ENCODE data around the gene GMDS.

Gene GMDS

DNA sequence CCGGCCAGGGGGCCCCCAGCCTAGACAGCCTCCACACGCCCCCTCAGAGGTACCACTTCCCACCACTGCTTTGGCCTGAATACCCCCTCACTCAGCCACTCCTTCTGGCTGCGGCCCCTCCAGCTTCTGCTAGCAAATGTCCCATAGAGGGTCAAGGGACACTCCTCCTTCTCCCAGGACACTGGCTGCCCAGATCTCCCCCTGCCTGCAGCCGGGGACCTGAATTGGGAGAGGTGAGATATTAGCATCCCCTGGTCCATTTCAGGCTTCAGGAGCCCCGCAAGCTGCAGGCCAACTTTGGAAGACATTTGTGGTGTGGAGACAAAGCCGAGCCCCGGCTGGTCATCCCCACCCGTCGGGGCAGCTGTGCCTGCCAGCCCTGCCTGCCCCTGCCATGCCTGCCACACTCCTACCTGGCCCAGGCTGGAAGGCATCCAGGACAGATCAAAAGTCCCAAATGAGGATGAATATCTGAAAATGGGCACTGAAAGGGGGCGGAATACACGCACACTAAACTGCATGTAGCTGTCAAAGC lies 668.2 kb downstream of the GMDS start:
- Mint-ChIP-seq H3K4me3 (no peak overlapping the region), H3K27me3 (peaks cover 7% of the 10 kb centered on the region)

DNA sequence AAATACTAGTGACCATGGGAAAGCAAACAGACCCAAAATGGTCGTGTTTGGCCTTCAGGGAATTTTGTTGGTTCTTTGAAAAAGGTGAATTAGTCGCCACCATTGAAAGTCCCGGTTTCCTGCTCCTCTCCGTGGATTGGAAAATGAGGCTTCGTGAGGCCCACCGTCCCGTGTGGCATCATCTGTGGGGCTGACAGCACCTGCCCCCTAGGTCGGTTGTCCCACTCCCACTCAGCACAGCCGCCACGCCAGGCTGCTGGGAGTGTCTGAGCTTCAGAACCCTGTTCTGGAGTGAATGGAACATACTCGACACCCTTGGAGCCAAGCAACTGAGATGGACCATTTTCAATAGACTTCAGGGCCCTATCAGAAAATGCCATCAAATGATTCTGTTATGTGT lies 668.7 kb downstream of the GMDS start:
- no peak overlapping the region for H3K4me3 Mint-ChIP-seq

More for the DNA sequence above, 668.2 kb downstream of the GMDS start:
- Mint-ChIP-seq H3K27ac (no peak overlapping the region), H3K4me1 (ENCODE audit: low read depth) (no peaks in the 10 kb centered on the region), H3K9me3 (peaks cover 3% of the 10 kb centered on the region), H3K36me3 (ENCODE audit: low read depth) (no peaks in the 10 kb centered on the region)

DNA sequence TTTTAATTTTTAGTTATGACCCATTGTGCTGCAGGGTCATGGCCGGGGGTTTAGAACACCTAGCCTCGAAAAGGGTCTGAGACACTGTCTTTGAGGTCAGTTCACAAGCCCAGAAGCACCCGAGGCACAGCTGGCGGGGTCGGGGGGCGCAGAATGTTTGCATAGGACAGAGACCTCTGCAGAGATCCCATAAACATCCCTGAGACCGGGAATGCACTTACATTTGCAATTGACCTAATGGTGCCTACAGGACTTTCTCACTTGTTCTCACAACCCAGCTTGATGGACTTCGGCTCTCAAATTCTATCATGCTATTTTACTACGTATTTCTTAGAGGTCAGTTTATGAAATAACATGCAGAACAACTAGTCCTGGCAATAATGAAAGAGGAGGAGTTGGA lies 669.2 kb downstream of the GMDS start:
- H3K27ac Mint-ChIP-seq = no peak overlapping the region
- H3K36me3 Mint-ChIP-seq (ENCODE audit: low read depth) = no peaks in the 10 kb centered on the region
- H3K9me3 Mint-ChIP-seq = peaks cover 10% of the 10 kb centered on the region
- peaks cover 10% of the 10 kb centered on the region for H3K27me3 Mint-ChIP-seq
- no peaks in the 10 kb centered on the region for H3K4me1 Mint-ChIP-seq (ENCODE audit: low read depth)
- H3K4me3 Mint-ChIP-seq = no peak overlapping the region

More for the DNA sequence above, 668.7 kb downstream of the GMDS start:
- H3K4me1 Mint-ChIP-seq (ENCODE audit: low read depth) = no peaks in the 10 kb centered on the region
- peaks cover 5% of the 10 kb centered on the region for H3K9me3 Mint-ChIP-seq
- H3K27me3 Mint-ChIP-seq = peaks cover 9% of the 10 kb centered on the region
- H3K27ac Mint-ChIP-seq = no peak overlapping the region
- H3K36me3 Mint-ChIP-seq (ENCODE audit: low read depth) = no peaks in the 10 kb centered on the region

DNA sequence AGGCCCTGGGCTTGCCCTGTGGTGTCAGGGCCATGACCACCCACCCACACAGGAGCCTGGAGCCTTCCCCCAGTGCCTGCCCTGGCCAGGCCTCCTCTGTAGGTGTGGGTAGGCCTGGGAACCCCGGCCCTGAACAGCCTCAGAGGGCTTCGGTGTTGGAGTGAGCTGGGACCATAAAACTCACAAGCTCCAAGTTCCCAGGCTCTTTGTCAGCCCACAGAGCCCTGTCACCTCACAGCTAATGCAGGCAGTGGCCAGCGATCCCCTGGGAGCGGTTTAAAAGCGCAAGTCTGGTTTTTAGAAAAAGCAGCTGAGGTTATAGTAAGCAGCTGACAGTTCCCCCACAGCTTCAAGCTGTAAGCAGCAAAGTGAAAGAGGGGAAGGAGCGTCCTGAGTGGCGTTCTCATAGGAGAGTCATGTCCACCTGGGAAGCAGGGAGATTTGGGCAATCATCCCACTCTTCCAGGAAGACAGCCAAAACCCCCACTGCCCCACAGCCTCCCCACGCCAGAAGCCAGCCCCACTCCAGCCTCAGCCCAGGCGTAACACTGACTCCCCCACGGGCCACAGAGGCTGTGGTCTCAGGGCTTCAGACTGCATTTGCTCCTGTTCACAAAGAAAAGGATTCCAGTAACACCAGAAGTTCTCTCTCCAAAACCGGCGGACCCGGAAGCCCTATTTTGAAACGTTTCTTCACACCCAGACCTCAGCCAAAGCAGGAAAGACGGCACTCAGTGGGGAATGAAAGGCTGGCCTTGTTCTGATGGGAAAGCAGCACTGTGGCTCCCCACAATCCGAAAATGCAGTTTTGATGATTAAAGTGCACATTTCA lies 670.0 kb downstream of the GMDS start:
- H3K36me3 Mint-ChIP-seq (ENCODE audit: low read depth) = no peaks in the 10 kb centered on the region
- peaks cover 16% of the 10 kb centered on the region for H3K27me3 Mint-ChIP-seq
- H3K4me1 Mint-ChIP-seq (ENCODE audit: low read depth) = no peaks in the 10 kb centered on the region
- no peak overlapping the region for H3K27ac Mint-ChIP-seq
- peaks cover 16% of the 10 kb centered on the region for H3K9me3 Mint-ChIP-seq
- H3K4me3 Mint-ChIP-seq = no peak overlapping the region

DNA sequence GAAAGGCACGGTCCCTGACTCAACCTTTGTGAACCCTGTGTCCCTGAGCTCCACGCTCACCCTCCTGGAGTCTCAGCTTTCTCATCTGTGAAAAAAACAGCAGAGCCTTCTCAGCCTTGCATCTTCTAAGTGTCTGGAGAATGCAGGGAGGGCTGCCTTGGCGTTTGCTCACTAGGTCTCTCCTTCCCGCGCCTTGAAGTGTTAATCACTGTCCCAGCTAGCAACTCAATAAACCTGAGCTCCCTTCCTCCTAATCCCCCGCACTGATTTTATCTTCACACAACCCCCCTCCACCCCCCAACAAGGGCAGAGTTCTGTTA lies 670.6 kb downstream of the GMDS start:
- H3K4me3 Mint-ChIP-seq = no peak overlapping the region
- H3K27ac Mint-ChIP-seq = no peak overlapping the region
- no peaks in the 10 kb centered on the region for H3K36me3 Mint-ChIP-seq (ENCODE audit: low read depth)
- H3K4me1 Mint-ChIP-seq (ENCODE audit: low read depth) = no peaks in the 10 kb centered on the region
- H3K9me3 Mint-ChIP-seq = peaks cover 16% of the 10 kb centered on the region
- peaks cover 18% of the 10 kb centered on the region for H3K27me3 Mint-ChIP-seq

DNA sequence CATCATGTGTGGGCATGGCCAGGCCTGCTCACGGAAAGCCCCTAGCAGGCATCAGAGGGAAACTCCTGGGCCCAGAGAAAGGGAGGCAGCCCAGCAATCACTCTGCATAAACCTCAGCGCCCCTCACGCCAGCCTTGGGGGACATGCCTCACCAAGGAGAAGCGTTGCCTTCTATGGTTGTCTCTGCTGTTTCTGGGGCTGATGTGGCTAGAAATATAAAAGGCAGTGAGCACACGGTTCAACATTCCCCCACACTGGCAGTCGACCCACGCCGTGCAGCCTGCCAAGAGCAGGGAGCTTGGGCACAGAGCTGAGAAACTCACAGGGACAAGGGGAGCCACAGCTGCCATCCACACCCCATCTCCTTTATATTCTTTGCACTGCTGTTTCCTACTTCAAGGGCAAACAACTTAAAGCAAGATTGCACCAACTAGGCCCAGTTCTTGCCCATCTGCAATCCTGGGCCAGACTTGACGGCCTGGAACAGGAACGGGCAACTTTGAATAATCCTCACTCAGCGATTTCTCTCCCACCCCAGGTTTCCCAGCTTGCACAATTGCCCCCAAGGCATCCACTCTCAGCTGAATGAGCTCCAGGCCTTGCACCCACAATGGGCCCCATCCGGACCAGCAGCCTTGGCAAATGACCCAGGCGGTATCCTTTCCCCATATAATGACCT lies 671.2 kb downstream of the GMDS start:
- Mint-ChIP-seq H3K36me3 (ENCODE audit: low read depth) (no peaks in the 10 kb centered on the region), H3K9me3 (peaks cover 16% of the 10 kb centered on the region), H3K4me3 (no peak overlapping the region), H3K4me1 (ENCODE audit: low read depth) (no peaks in the 10 kb centered on the region), H3K27me3 (peaks cover 18% of the 10 kb centered on the region), H3K27ac (no peak overlapping the region)

All from stimulated activated naive CD8-positive, alpha-beta T cell treated with anti-CD3 and anti-CD28 coated beads, Interleukin-15, Interleukin-2, amounts not matched to agents 100 ng/mL and 50 ng/mL, for 24 hours (primary cell).